OCI-M2 (cell line): Measurements from ENCODE around the gene SPEN.
"Not testable (repeated sequence)": the region's sequence is repeated elsewhere in the genome, so short reads cannot be mapped to it uniquely, and the experiment has no call there.

ENCODE experiments used
- DNase-seq: peaks from one replicate; lab custom pipeline; 2025; ENCODE audit not compliant: unreplicated experiment; lab: John Stamatoyannopoulos, UW

SPEN gene

GRCh38 chr1:15977947-15978346 is 130.4 kb downstream of the SPEN start:
- not testable (repeated sequence) for DNase-seq

DNA sequence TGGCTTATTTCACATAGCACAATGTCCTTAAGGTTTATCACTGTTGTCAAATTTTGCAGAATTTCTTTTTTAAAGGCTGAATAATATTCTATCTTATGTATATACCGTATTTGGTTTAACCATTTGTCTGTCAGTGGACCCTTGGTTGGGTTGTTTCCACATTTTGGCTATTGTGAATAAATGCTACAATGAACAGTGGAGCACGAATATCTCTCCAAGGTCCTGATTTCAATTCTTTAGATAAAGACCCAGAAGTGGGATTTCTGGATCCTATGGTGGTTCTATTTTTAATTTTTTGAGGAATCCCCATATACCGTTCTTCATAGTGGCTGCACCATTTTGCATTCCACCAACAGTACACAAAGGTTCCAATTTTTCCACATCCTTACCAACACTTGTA is 134.2 kb downstream of the SPEN start:
- DNase-seq: no peak

- no peak for DNase-seq
Observed at GRCh38 chr1:15983275-15983674, 135.8 kb downstream of the SPEN start.

DNA sequence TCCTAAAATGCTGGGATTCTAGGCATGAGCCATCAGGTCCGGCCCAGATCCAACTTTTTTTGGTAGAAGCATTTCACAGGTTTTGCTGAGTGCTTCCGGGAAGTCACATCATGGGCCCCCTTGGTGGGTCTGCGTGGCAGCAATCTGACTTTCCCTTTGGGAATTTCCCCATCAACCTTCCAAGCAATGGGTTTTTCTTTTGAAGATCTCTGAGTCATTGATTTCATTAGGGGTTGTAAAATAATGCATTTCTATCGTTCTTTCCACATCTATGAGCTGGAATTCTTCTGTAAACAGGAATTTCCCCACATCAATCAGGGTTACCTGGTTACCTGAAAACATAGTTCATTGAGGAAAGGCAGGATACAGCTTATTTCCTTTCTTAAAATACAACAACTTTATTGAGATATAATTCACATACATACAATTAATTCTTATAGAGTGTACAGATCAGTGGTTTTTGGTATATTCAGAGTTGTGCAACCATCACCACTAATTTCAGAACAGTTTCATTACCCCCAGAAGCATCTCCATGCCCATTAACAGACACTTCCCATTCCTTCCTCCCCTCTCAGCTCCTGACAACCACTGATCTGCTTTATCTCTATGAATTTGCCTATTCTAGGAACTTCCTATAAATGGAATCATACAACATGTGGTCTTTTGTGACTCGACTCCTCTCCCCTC is 138.2 kb downstream of the SPEN start:
- DNase-seq: no peak

DNA sequence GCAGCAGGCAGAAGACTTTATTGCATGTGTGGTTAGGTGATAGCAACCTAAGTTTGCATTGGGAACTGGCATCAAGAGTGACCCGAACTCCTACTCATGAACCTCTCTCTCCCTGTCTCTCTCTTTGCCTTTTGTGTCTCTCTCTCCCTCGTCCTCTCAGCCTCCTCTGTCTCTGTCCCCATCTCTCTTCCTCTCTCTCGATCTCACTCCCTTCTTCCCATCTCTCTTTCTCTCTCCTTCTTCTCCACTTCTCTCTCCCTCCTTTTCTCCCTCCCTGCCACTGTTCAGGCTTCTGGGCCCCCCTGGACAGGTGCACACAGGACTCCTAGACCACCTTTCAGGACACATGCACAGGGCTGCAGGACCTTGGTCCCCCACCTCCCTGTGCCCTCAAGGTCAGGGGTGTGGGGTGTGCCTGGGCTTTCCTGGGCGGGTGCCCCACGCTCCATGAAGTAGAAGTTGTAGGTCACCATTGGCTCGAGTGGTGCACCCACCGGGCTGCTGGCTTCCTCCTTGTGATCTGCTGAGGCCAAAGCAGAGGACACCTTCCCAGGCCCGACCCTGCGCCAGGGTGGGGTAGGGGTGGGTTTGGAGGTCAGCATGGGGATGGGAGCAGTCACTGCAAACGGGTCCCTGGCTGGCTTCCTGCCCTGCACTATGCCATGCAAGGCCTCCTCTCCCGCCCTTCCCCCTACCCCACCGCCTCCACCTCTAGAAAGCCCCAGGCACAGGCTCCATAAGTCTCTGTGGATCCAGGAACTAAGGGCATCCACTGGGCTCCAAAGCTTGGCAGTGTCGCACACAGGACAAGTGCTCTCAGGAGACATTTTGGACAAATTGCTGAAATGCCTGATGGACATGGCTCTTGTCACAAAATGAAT is 141.6 kb downstream of the SPEN start:
- no peak for DNase-seq

GRCh38 chr1:15989776-15990175 is 142.3 kb downstream of the SPEN start:
- DNase-seq: no peak
